OCI-LY7 (cell line): ENCODE data around the gene ITPKB. TPM values are rescaled to one million over a fixed set of nuclear protein-coding genes. Genes with fewer than 3 reads are reported as not detected.

Experiments used
- BruUV-seq: library from RNA; stranded (reverse); fragments of 400-500 nt; replicated peaks from 2 replicates; lab custom pipeline; 2021; lab: Mats Ljungman, UMichigan
- CTCF ChIA-PET: fragments of 300-600 bp; sonication (Branson Sonifier 250); formaldehyde crosslinking; loops from one replicate; lab custom pipeline; 2022; ENCODE audit warnings: antibody characterized with exemption; ENCODE audit not compliant: unreplicated experiment; lab: Charles Lee
- POLR2A ChIA-PET: fragments of 300-600 bp; sonication (Branson Sonifier 250); formaldehyde crosslinking; loops from one replicate; lab custom pipeline; 2022; ENCODE audit warnings: antibody characterized with exemption; lab: Charles Lee
- DNase-seq: peaks from one replicate; pipeline ENCODE4 v3.0.0-alpha.2; 2015; ENCODE audit warnings: low spot score
- H2AFZ ChIP-seq: fragments of 200-600 bp; sonication (generic), shearing (Covaris generic); 2 replicates; pipeline ENCODE4 v1.6.1; 2014; ENCODE audit warnings: mild to moderate bottlenecking, antibody characterized with exemption, low read length, moderate library complexity
- H3K27ac ChIP-seq: fragments of 200-600 bp; sonication (generic); 2 replicates; pipeline ENCODE4 v1.5.1; 2014; ENCODE audit warnings: mixed run types, low read depth, mild to moderate bottlenecking, moderate library complexity, low read length, inconsistent platforms; ENCODE audit not compliant: poor library complexity, severe bottlenecking
- H3K36me3 ChIP-seq: fragments of 200-600 bp; sonication (generic); 2 replicates; pipeline ENCODE4 v1.6.1; 2014; ENCODE audit warnings: mild to moderate bottlenecking, antibody characterized with exemption, low read length, moderate library complexity, mixed read lengths; ENCODE audit not compliant: insufficient read depth
- H3K4me1 ChIP-seq: fragments of 200-600 bp; sonication (generic); 2 replicates; pipeline ENCODE4 v1.5.1; 2014; ENCODE audit warnings: mild to moderate bottlenecking, low read length; ENCODE audit not compliant: insufficient read depth, poor library complexity, severe bottlenecking
- H3K4me2 ChIP-seq: fragments of 200-600 bp; sonication (generic); 2 replicates; pipeline ENCODE4 v1.6.1; 2014; ENCODE audit warnings: mild to moderate bottlenecking, low read length
- H3K4me3 ChIP-seq: fragments of 200-600 bp; sonication (generic); 2 replicates; pipeline ENCODE4 v1.5.1; 2014; ENCODE audit warnings: mild to moderate bottlenecking, low read depth, low read length; ENCODE audit not compliant: poor library complexity, severe bottlenecking
- H3K79me2 ChIP-seq: fragments of 200-600 bp; sonication (generic); 2 replicates; pipeline ENCODE4 v1.6.1; 2016; ENCODE audit warnings: low read depth, mild to moderate bottlenecking, low read length, moderate library complexity, mixed read lengths; ENCODE audit not compliant: insufficient read depth
- H3K9me2 ChIP-seq: fragments of 200-600 bp; sonication (generic); 2 replicates; pipeline ENCODE4 v1.6.1; 2016; ENCODE audit warnings: mild to moderate bottlenecking, low read length, mixed read lengths; ENCODE audit not compliant: insufficient read depth
- H3K9me3 ChIP-seq: fragments of 200-600 bp; sonication (generic); 2 replicates; pipeline ENCODE4 v1.6.1; 2014; ENCODE audit warnings: mild to moderate bottlenecking, mixed run types, low read length, mixed read lengths
- H4K20me1 ChIP-seq: fragments of 200-600 bp; sonication (generic); 2 replicates; pipeline ENCODE4 v1.6.1; 2014; ENCODE audit warnings: mild to moderate bottlenecking, antibody characterized with exemption, low read length, moderate library complexity, mixed read lengths; ENCODE audit not compliant: insufficient read depth
- EZH2phosphoT487 ChIP-seq: fragments of 200-600 bp; sonication (generic); IDR thresholded peaks from 2 replicates; pipeline ENCODE4 v1.6.1; 2018; ENCODE audit warnings: low read depth, borderline replicate concordance, mild to moderate bottlenecking, mixed run types, antibody characterized with exemption, low read length, moderate library complexity, mixed read lengths
- intact Hi-C: fragments of 100-400 bp; cut with micrococcal nuclease; formaldehyde crosslinking; loops from one replicate; pipeline ENCODE4 v1.10.0; 2022; ENCODE audit not compliant: unreplicated experiment
- total RNA-seq, 2 experiments: library from RNA; depleted of rRNA in 1 of 2; stranded (reverse); fragments of >200 nt in 1 of 2; shearing (Covaris generic) in 1 of 2; gene quantifications; 2 replicates each; pipeline ENCODE4 v1.2.3, GENCODE V29; 2014 to 2022
- TF ChIP-seq, protein P1 (sequence below): fragments of 200-600 bp; sonication (generic); conservative IDR thresholded peaks from 2 replicates; pipeline ENCODE4 v1.5.1; 2014; ENCODE audit warnings: mild to moderate bottlenecking, antibody characterized with exemption, low read length, moderate library complexity, mixed read lengths

ITPKB gene
- total RNA-seq, 2 experiments from 2014 or later: 20.5 to 33.3 TPM

DNA sequence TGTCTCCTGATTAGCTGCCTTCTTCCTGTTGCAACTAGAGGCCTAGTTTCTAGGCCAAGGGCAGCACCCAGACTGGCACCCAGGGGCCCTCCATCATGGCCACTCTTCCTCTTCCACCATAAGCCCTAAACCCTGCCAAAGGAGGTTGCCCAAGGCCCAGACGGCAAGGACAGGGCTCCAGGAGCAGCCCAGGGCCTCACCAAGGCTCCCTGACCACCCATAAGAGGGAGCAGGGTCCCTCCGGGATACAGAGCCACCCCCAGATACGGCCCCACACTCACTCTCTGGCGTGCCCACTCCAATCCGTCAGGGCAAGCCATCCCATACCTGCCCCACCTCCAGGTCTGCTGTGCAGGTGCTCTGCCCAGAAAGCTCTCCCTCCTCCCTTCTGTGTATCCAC lies 79.9 kb downstream of the ITPKB start:
- peaks cover 12% of the 10 kb centered on the region for H3K4me1 ChIP-seq
- ChIA-PET CTCF (no interaction called here), POLR2A (interaction anchor here (0.7 to 8.9 kb wide), 2 partner anchors 16 to 76 kb away, joined by 7 to 125 read pairs; no protein-coding TSS in a partner anchor)
- H3K4me3 ChIP-seq: no peak overlapping the region
- no peaks in the 10 kb centered on the region for H4K20me1 ChIP-seq
- BruUV-seq: no TSS peak
- TF ChIP-seq EZH2phosphoT487: no peak
- TF ChIP-seq, protein P1, sequence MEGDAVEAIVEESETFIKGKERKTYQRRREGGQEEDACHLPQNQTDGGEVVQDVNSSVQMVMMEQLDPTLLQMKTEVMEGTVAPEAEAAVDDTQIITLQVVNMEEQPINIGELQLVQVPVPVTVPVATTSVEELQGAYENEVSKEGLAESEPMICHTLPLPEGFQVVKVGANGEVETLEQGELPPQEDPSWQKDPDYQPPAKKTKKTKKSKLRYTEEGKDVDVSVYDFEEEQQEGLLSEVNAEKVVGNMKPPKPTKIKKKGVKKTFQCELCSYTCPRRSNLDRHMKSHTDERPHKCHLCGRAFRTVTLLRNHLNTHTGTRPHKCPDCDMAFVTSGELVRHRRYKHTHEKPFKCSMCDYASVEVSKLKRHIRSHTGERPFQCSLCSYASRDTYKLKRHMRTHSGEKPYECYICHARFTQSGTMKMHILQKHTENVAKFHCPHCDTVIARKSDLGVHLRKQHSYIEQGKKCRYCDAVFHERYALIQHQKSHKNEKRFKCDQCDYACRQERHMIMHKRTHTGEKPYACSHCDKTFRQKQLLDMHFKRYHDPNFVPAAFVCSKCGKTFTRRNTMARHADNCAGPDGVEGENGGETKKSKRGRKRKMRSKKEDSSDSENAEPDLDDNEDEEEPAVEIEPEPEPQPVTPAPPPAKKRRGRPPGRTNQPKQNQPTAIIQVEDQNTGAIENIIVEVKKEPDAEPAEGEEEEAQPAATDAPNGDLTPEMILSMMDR: no peak
- no peaks in the 10 kb centered on the region for H3K9me2 ChIP-seq
- peaks cover 74% of the 10 kb centered on the region; the same call in 1 of the 2 replicates for H3K79me2 ChIP-seq
- DNase-seq: no peak
- peaks cover 34% of the 10 kb centered on the region; the same call in 1 of the 2 replicates for H3K36me3 ChIP-seq
- H3K27ac ChIP-seq: no peak overlapping the region
- H3K4me2 ChIP-seq: no peak overlapping the region
- H2AFZ ChIP-seq: no peak overlapping the region
- no peaks in the 10 kb centered on the region for H3K9me3 ChIP-seq
- intact Hi-C loops: loop anchor here (10.0 kb wide), 1 partner anchor 734 kb away; the partner anchor contains the start of gene PYCR2

DNA sequence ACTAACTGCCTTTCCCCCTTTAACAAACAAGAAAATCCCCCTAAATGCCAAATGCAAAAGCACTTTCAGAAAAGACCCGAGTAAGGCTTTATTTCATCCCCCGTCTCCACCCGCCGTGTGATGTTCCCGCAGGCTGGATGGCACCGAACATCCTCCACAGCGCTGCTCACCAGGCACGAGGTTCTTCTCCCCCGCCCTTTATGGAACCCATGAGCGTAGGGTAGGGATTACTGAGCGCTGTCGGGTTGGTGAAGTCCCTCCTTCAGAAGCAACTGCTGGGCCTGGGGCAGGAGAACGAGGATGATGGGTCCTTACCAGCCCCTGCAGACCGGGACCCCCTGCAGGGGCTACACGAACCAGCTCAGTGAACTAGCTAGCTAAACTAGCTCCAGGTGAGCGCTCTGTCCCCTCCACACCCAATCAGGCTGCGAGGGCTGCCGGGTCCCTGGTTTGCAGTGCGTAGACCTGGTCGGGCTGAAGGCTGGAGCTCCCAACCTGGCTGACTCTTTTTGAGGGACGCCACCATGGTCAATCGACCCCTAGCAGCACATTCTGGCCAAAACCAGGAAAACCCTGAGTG lies 80.4 kb downstream of the ITPKB start:
- no peak overlapping the region for H3K4me3 ChIP-seq
- peaks cover 7% of the 10 kb centered on the region for H3K4me1 ChIP-seq
- no peak overlapping the region for H3K4me2 ChIP-seq
- no peaks in the 10 kb centered on the region for H4K20me1 ChIP-seq
- H2AFZ ChIP-seq: no peak overlapping the region
- no peaks in the 10 kb centered on the region for H3K9me3 ChIP-seq
- BruUV-seq: no TSS peak
- no peak overlapping the region for H3K27ac ChIP-seq
- H3K9me2 ChIP-seq: no peaks in the 10 kb centered on the region
- H3K79me2 ChIP-seq: peaks cover 70% of the 10 kb centered on the region; the same call in 1 of the 2 replicates
- TF ChIP-seq, protein P1: no peak; the same call in 1 of the 2 replicates
- TF ChIP-seq EZH2phosphoT487: no peak
- CTCF ChIA-PET: no interaction called here
- no peak for DNase-seq
- intact Hi-C loops: loop anchor here (10.0 kb wide), 1 partner anchor 734 kb away; the partner anchor contains the start of gene PYCR2
- POLR2A ChIA-PET: interaction anchor here (1.0 to 8.9 kb wide), 3 partner anchors 17 to 81 kb away, joined by 3 to 125 read pairs (median 3); no protein-coding TSS in a partner anchor
- H3K36me3 ChIP-seq: peaks cover 34% of the 10 kb centered on the region; the same call in 1 of the 2 replicates
